ENCODE data around the gene PTH2R.
"Not testable (repeated sequence)": the region's sequence is repeated elsewhere in the genome, so short reads cannot be mapped to it uniquely, and the experiment has no call there.

DNA sequence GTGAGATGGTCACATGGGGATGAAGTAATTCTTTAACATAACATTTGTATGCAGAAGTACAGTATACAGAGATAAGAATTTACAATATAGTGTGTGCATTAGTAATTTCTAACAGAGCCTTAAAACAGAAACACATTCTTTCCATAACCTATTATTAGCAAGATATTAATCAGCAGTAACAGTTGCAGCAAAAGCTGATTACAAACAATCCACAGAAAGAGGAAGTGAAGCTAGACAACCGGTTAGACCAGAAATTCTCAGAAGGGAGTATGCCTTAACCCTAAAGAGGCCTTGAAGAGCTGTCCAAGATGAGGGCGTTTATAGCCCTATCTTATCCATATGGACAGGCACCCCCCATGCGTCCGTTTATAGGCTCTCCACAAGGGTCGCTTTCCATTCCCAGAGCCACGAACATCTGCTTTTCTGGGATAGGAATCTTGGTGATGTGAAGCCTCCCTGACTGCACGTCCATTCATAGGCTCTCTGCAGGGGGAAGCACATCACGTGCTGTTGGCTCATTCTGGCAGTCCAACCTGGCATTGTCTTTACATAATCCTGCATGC lies 75.9 kb downstream of the PTH2R start:
- TF ChIP-seq, protein P1, sequence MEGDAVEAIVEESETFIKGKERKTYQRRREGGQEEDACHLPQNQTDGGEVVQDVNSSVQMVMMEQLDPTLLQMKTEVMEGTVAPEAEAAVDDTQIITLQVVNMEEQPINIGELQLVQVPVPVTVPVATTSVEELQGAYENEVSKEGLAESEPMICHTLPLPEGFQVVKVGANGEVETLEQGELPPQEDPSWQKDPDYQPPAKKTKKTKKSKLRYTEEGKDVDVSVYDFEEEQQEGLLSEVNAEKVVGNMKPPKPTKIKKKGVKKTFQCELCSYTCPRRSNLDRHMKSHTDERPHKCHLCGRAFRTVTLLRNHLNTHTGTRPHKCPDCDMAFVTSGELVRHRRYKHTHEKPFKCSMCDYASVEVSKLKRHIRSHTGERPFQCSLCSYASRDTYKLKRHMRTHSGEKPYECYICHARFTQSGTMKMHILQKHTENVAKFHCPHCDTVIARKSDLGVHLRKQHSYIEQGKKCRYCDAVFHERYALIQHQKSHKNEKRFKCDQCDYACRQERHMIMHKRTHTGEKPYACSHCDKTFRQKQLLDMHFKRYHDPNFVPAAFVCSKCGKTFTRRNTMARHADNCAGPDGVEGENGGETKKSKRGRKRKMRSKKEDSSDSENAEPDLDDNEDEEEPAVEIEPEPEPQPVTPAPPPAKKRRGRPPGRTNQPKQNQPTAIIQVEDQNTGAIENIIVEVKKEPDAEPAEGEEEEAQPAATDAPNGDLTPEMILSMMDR (conservative IDR thresholded peaks at IDR 0.05 in 1 of 2, IDR thresholded peaks at IDR 0.05 in 1 of 2; ENCODE audit: low read depth in 1 of 2, low read length in 2 of 2) = not testable (repeated sequence)
- TF ChIP-seq EZH2 (IDR thresholded peaks at IDR 0.05; ENCODE audit: low read length, missing control alignments) = not testable (repeated sequence)
